K562 (cell line): ENCODE measurements around the gene RRAD. TPM values are rescaled to one million over a fixed set of nuclear protein-coding genes. Genes with fewer than 3 reads are reported as not detected.
A peak's percentile ranks its signal among the peaks of the same experiment; 100 is the strongest.

ENCODE experiments used
- FOS ChIP-seq: IDR thresholded peaks from 3 replicates; pipeline ENCODE4 v1.6.1; 2011; ENCODE audit not compliant: insufficient read length; ENCODE audit errors: extremely low read depth
- FOXK1 ChIP-seq: sonication (generic); formaldehyde crosslinking; IDR thresholded peaks from 2 replicates; pipeline ENCODE4 v1.8.0; 2022; ENCODE audit warnings: missing genetic modification reagents, mild to moderate bottlenecking, borderline replicate concordance
- HCFC1 ChIP-seq: IDR thresholded peaks from 2 replicates; pipeline ENCODE4 v1.6.1; 2012; ENCODE audit warnings: low read depth, low read length, improper control_type of control experiment
- NELFE ChIP-seq: IDR thresholded peaks from 2 replicates; pipeline ENCODE4 v1.6.1; 2011; ENCODE audit warnings: mild to moderate bottlenecking; ENCODE audit not compliant: insufficient read depth, insufficient read length
- PCBP1 ChIP-seq: fragments of 200-400 bp; formaldehyde crosslinking; IDR thresholded peaks from 2 replicates; pipeline ENCODE4 v1.6.1; 2018; ENCODE audit warnings: mild to moderate bottlenecking, low read depth, low read length; ENCODE audit not compliant: poor library complexity, severe bottlenecking
- PHF21A ChIP-seq: fragments of 450-650 bp; IDR thresholded peaks from 2 replicates; pipeline ENCODE4 v1.6.1; 2017; ENCODE audit warnings: low read depth, borderline replicate concordance
- PTRF ChIP-seq: fragments of 450-650 bp; IDR thresholded peaks from 2 replicates; pipeline ENCODE4 v1.6.1; 2016; ENCODE audit warnings: mild to moderate bottlenecking, missing genetic modification characterization, missing compliant biosample characterization
- RFX1 ChIP-seq: fragments of 450-650 bp; IDR thresholded peaks from 2 replicates; pipeline ENCODE4 v1.6.1; 2016; ENCODE audit warnings: mild to moderate bottlenecking, moderate library complexity
- SMARCB1 ChIP-seq: IDR thresholded peaks from 2 replicates; pipeline ENCODE4 v1.6.1; 2011; ENCODE audit warnings: improper control_type of control experiment, low read depth; ENCODE audit not compliant: insufficient read length
- SMARCE1 ChIP-seq: fragments of 450-650 bp; IDR thresholded peaks from 2 replicates; pipeline ENCODE4 v1.7.1; 2016; ENCODE audit warnings: mild to moderate bottlenecking
- TCF7L2 ChIP-seq: fragments of 150-350 bp; IDR thresholded peaks from 2 replicates; pipeline ENCODE4 v1.6.1; 2016; ENCODE audit warnings: low read depth, mild to moderate bottlenecking, low read length, moderate library complexity
- TCFL5 ChIP-seq: fragments of 250-450 bp; sonication (Bioruptor Pico); conservative IDR thresholded peaks from 2 replicates; pipeline ENCODE4 v1.6.1; 2021; ENCODE audit warnings: mild to moderate bottlenecking, moderate library complexity, matching md5 sums
- ZFP30 ChIP-seq: fragments of 250-450 bp; sonication (Bioruptor Pico); IDR thresholded peaks from 2 replicates; pipeline ENCODE4 v1.8.0; 2022; ENCODE audit warnings: moderate library complexity, mild to moderate bottlenecking, inconsistent platforms, borderline replicate concordance
- ZNF24 ChIP-seq: fragments of 450-650 bp; IDR thresholded peaks from 2 replicates; pipeline ENCODE4 v1.6.1; 2016
- polyA plus RNA-seq, 8 experiments: library from polyadenylated mRNA; depleted of rRNA in 4 of 8; stranded (reverse) in 5 of 8; unstranded in 3 of 8; fragments of >200 nt; fragmentation: Nextera tagmentation in 2 of 8; fragmentation: Illumina TruSeq in 1 of 8; extraction: Ambion mirVana in 2 of 8; extraction: Trizol in 1 of 8; gene quantifications; 2 replicates each; pipeline versions ENCODE4 v1.2.1 to v1.2.3, GENCODE V29; 2011 to 2014; ENCODE audit warnings: inconsistent platforms in 1 of 8, missing spikeins in 1 of 8
- total RNA-seq, 7 experiments: library from RNA; depleted of rRNA in 6 of 7; stranded (reverse); fragments of >200 nt in 6 of 7; fragmentation: Illumina TruSeq in 2 of 7; extraction: Trizol in 2 of 7; gene quantifications; 2 replicates each; pipeline versions ENCODE4 v1.2.1 to v1.2.3, GENCODE V29; 2011 to 2021; ENCODE audit warnings: low replicate concordance in 1 of 7
- TF ChIP-seq, protein P1 (sequence below): fragments of 450-650 bp; IDR thresholded peaks from 2 replicates; pipeline ENCODE4 v1.6.1; 2017; ENCODE audit warnings: mild to moderate bottlenecking, moderate library complexity
- TF ChIP-seq, protein P2 (sequence below), 3 experiments: IDR thresholded peaks in 2 of 3; conservative IDR thresholded peaks in 1 of 3; 2 replicates each; pipeline ENCODE4 v1.5.1; 2011 to 2012; ENCODE audit warnings: low read length in 3 of 3, mild to moderate bottlenecking in 3 of 3, control low read depth in 2 of 3, improper control_type of control experiment in 1 of 3, inconsistent platforms in 1 of 3, low read depth in 1 of 3, mixed read lengths in 1 of 3, moderate library complexity in 1 of 3; ENCODE audit not compliant: insufficient read depth in 2 of 3
- TF ChIP-seq, protein P3 (sequence below): fragments of 450-650 bp; formaldehyde crosslinking; IDR thresholded peaks from 2 replicates; pipeline ENCODE4 v1.4.0; 2020; ENCODE audit warnings: mild to moderate bottlenecking, mixed read lengths
- TF ChIP-seq, protein P4 (sequence below): sonication (generic); formaldehyde crosslinking; IDR thresholded peaks from 2 replicates; pipeline ENCODE4 v1.4.0; 2020; ENCODE audit warnings: mild to moderate bottlenecking, missing genetic modification reagents
- TF ChIP-seq, protein P5 (sequence below): sonication (generic); formaldehyde crosslinking; IDR thresholded peaks from 2 replicates; pipeline ENCODE4 v1.8.0; 2022; ENCODE audit warnings: missing genetic modification reagents, mild to moderate bottlenecking, moderate library complexity, borderline replicate concordance
- TF ChIP-seq, protein P6 (sequence below): fragments of 250-450 bp; sonication (Bioruptor Pico); IDR thresholded peaks from 2 replicates; pipeline ENCODE4 v1.8.0; 2022; ENCODE audit warnings: moderate library complexity, mild to moderate bottlenecking, inconsistent platforms

The RRAD gene
- total and polyA plus RNA-seq, 9 of the 15 experiments (the other 6 are each of a cell fraction or from before 2014, with no cell fraction given) = 0.09 to 0.20 (median 0.13) TPM; not detected in 5

DNA sequence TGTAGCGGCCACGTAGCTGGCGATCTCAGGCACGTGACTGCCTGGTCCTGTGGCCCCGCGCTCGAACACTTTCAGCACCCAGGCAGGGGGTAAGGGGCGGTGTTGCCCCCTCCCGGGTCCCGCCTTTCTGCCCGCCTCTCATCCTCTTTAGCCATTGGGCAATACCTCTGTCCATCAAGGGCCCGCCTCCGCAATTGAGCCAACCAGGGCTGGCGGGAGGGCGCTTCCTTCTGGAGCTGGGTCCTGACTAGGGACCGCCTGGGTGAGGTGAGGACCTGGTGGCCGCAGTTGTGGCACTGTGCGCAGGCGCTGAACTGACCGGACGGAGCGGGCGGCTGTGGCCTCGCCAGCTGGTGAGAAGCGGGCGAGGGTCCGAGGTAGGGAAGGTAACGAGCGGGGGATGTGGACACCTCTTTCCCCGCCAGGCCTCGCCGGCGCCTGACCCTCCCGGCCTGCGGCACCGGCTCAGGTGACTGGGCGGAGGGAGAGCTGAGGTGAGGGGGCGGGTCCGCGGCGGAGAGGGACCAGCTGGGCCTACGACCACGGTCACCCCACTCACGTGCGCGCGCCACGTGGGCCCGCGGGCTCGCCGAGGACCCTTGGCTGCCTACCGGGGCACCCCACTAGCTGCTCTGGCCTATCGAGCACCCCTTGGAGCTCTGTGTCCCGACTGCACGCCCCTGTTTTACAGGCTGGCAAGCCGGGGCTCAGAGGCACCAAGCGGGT lies 44.9 kb downstream of the RRAD start, which contains the start of gene PDP2 (continued):
- no peak for TF ChIP-seq PTRF (tag)
- no peak for TF ChIP-seq PHF21A
- TF ChIP-seq ZFP30 (CRISPR knock-in tag) = no peak
- TF ChIP-seq, protein P1, sequence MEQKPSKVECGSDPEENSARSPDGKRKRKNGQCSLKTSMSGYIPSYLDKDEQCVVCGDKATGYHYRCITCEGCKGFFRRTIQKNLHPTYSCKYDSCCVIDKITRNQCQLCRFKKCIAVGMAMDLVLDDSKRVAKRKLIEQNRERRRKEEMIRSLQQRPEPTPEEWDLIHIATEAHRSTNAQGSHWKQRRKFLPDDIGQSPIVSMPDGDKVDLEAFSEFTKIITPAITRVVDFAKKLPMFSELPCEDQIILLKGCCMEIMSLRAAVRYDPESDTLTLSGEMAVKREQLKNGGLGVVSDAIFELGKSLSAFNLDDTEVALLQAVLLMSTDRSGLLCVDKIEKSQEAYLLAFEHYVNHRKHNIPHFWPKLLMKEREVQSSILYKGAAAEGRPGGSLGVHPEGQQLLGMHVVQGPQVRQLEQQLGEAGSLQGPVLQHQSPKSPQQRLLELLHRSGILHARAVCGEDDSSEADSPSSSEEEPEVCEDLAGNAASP = no peak
- TF ChIP-seq, protein P2, sequence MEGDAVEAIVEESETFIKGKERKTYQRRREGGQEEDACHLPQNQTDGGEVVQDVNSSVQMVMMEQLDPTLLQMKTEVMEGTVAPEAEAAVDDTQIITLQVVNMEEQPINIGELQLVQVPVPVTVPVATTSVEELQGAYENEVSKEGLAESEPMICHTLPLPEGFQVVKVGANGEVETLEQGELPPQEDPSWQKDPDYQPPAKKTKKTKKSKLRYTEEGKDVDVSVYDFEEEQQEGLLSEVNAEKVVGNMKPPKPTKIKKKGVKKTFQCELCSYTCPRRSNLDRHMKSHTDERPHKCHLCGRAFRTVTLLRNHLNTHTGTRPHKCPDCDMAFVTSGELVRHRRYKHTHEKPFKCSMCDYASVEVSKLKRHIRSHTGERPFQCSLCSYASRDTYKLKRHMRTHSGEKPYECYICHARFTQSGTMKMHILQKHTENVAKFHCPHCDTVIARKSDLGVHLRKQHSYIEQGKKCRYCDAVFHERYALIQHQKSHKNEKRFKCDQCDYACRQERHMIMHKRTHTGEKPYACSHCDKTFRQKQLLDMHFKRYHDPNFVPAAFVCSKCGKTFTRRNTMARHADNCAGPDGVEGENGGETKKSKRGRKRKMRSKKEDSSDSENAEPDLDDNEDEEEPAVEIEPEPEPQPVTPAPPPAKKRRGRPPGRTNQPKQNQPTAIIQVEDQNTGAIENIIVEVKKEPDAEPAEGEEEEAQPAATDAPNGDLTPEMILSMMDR (IDR thresholded peaks at IDR 0.05 in 2 of 3, conservative IDR thresholded peaks at IDR 0.05 in 1 of 3; ENCODE audit: insufficient read depth in 2 of 3, low read depth in 1 of 3, low read length in 3 of 3) = no peak
- TF ChIP-seq FOXK1 (CRISPR knock-in tag) = no peak
- 0 out of 2 replicates have a peak, but pooled peaks have one; percentile 2 for TF ChIP-seq HCFC1
- TF ChIP-seq, protein P3, sequence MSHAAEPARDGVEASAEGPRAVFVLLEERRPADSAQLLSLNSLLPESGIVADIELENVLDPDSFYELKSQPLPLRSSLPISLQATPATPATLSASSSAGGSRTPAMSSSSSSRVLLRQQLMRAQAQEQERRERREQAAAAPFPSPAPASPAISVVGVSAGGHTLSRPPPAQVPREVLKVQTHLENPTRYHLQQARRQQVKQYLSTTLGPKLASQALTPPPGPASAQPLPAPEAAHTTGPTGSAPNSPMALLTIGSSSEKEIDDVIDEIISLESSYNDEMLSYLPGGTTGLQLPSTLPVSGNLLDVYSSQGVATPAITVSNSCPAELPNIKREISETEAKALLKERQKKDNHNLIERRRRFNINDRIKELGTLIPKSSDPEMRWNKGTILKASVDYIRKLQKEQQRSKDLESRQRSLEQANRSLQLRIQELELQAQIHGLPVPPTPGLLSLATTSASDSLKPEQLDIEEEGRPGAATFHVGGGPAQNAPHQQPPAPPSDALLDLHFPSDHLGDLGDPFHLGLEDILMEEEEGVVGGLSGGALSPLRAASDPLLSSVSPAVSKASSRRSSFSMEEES (CRISPR knock-in tag) = peak; percentile 85
- TF ChIP-seq SMARCE1 = no peak
- peak; percentile 70 for TF ChIP-seq PCBP1
- no peak for TF ChIP-seq TCFL5 (CRISPR knock-in tag)
- TF ChIP-seq SMARCB1 = no peak
- TF ChIP-seq, protein P4, sequence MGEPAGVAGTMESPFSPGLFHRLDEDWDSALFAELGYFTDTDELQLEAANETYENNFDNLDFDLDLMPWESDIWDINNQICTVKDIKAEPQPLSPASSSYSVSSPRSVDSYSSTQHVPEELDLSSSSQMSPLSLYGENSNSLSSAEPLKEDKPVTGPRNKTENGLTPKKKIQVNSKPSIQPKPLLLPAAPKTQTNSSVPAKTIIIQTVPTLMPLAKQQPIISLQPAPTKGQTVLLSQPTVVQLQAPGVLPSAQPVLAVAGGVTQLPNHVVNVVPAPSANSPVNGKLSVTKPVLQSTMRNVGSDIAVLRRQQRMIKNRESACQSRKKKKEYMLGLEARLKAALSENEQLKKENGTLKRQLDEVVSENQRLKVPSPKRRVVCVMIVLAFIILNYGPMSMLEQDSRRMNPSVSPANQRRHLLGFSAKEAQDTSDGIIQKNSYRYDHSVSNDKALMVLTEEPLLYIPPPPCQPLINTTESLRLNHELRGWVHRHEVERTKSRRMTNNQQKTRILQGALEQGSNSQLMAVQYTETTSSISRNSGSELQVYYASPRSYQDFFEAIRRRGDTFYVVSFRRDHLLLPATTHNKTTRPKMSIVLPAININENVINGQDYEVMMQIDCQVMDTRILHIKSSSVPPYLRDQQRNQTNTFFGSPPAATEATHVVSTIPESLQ = no peak; the same call in 1 of the 2 replicates
- TF ChIP-seq NELFE = no peak
- TF ChIP-seq FOS = peak; percentile 93
- TF ChIP-seq RFX1 = no peak
- TF ChIP-seq TCF7L2 = no peak
- TF ChIP-seq, protein P5, sequence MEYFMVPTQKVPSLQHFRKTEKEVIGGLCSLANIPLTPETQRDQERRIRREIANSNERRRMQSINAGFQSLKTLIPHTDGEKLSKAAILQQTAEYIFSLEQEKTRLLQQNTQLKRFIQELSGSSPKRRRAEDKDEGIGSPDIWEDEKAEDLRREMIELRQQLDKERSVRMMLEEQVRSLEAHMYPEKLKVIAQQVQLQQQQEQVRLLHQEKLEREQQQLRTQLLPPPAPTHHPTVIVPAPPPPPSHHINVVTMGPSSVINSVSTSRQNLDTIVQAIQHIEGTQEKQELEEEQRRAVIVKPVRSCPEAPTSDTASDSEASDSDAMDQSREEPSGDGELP (CRISPR knock-in tag) = peak; percentile 97
- TF ChIP-seq, protein P6, sequence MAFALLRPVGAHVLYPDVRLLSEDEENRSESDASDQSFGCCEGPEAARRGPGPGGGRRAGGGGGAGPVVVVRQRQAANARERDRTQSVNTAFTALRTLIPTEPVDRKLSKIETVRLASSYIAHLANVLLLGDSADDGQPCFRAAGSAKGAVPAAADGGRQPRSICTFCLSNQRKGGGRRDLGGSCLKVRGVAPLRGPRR = no peak
- TF ChIP-seq ZNF24 = no peak
